Subcutaneous adipose tissue (tissue), 4 donors: ENCODE results near the gene KCNK7. TPM values are rescaled to one million over a fixed set of nuclear protein-coding genes. Genes with fewer than 3 reads are reported as not detected.

Experiments
- CTCF ChIP-seq: fragments of 450-650 bp; IDR thresholded peaks from one replicate; pipeline ENCODE4 v1.5.1; 2016; ENCODE audit warnings: low read depth, mild to moderate bottlenecking, control low read depth, antibody characterized with exemption, moderate library complexity
- total RNA-seq, 4 donors: library from RNA; depleted of rRNA; stranded (reverse); fragments of >200 nt; gene quantifications; one replicate each; pipeline ENCODE4 v1.1.0, GENCODE V29; 2016

KCNK7 gene
- total RNA-seq, 4 donors from 2014 or later: 0.57 TPM; not detected in 3

GRCh38 chr11:65553301-65554001 is 42.1 kb downstream of the KCNK7 start:
- no peak for TF ChIP-seq CTCF

- no peak for TF ChIP-seq CTCF
Observed at GRCh38 chr11:65552388-65552951, 43.1 kb downstream of the KCNK7 start.

- TF ChIP-seq CTCF: no peak
Observed at GRCh38 chr11:65551572-65552387, 43.8 kb downstream of the KCNK7 start.

GRCh38 chr11:65549096-65549495 is 46.5 kb downstream of the KCNK7 start:
- no peak for TF ChIP-seq CTCF

- TF ChIP-seq CTCF: no peak
Observed at GRCh38 chr11:65548395-65548794, 47.2 kb downstream of the KCNK7 start.

GRCh38 chr11:65547446-65548125 is 48.0 kb downstream of the KCNK7 start:
- TF ChIP-seq CTCF: no peak
